CD14-positive monocyte (primary cell): ENCODE results near the gene MB21D2. TPM values are rescaled to one million over a fixed set of nuclear protein-coding genes. Genes with fewer than 3 reads are reported as not detected.

Experiments
- DNase-seq, 3 donors: peaks; one replicate each; pipeline ENCODE4 v3.0.0-alpha.2; 2011 to 2022
- H2AFZ ChIP-seq: 2 replicates; pipeline ENCODE4 v1.6.0; 2012; ENCODE audit warnings: mild to moderate bottlenecking, low read depth, low read length, inconsistent platforms; ENCODE audit not compliant: insufficient read depth, poor library complexity, severe bottlenecking
- H3K27ac ChIP-seq, 2 donors: 1 replicate in 1 of 2; 2 replicates in 1 of 2; pipeline ENCODE4 v1.5.1; 2012 to 2013; ENCODE audit warnings: low read length in 2 of 2, control low read depth in 1 of 2, inconsistent platforms in 1 of 2, low read depth in 1 of 2, mild to moderate bottlenecking in 1 of 2
- H3K27me3 ChIP-seq, 2 donors: one replicate each; pipeline versions ENCODE4 v1.6.0 to v1.6.1; 2011 to 2013; ENCODE audit warnings: low read length in 2 of 2; ENCODE audit not compliant: control insufficient read depth in 2 of 2, insufficient read depth in 2 of 2
- H3K36me3 ChIP-seq, 2 donors: replicated peaks in 1 of 2; 1 replicate in 1 of 2; 2 replicates in 1 of 2; pipeline versions ENCODE4 v1.5.1 to v1.6.1; 2012 to 2013; ENCODE audit warnings: low read length in 2 of 2, control low read depth in 1 of 2, inconsistent platforms in 1 of 2, mild to moderate bottlenecking in 1 of 2; ENCODE audit not compliant: insufficient read depth in 2 of 2, control insufficient read depth in 1 of 2
- H3K4me1 ChIP-seq, 2 donors: 1 replicate in 1 of 2; 2 replicates in 1 of 2; pipeline versions ENCODE4 v1.5.1 to v1.6.1; 2012 to 2013; ENCODE audit warnings: low read length in 2 of 2, control low read depth in 1 of 2, inconsistent platforms in 1 of 2, mild to moderate bottlenecking in 1 of 2, moderate library complexity in 1 of 2; ENCODE audit not compliant: insufficient read depth in 2 of 2, control insufficient read depth in 1 of 2
- H3K4me2 ChIP-seq: replicated peaks from 2 replicates; pipeline ENCODE3; 2012; ENCODE audit warnings: low read length, moderate library complexity, mild to moderate bottlenecking; ENCODE audit not compliant: poor library complexity, severe bottlenecking; ENCODE audit errors: extremely low read depth
- H3K4me3 ChIP-seq, 3 experiments: fragments of 200-600 bp in 1 of 3; sonication (generic) in 1 of 3; replicated peaks in 1 of 3; 1 replicate in 2 of 3; 2 replicates in 1 of 3; pipeline ENCODE4 v1.5.1; 2011 to 2013; ENCODE audit warnings: low read length in 3 of 3, mild to moderate bottlenecking in 3 of 3, control low read depth in 2 of 3, low read depth in 2 of 3, inconsistent platforms in 1 of 3, moderate library complexity in 1 of 3
- H3K79me2 ChIP-seq: 2 replicates; pipeline ENCODE4 v1.6.0; 2012; ENCODE audit warnings: mild to moderate bottlenecking, control low read depth, inconsistent platforms, low read length, moderate library complexity; ENCODE audit not compliant: insufficient read depth
- H3K9ac ChIP-seq: 2 replicates; pipeline ENCODE4 v1.6.0; 2017; ENCODE audit warnings: low read length, mild to moderate bottlenecking; ENCODE audit not compliant: insufficient read depth, poor library complexity, severe bottlenecking
- H3K9me3 ChIP-seq, 2 donors: replicated peaks in 1 of 2; 1 replicate in 1 of 2; 2 replicates in 1 of 2; pipeline versions ENCODE4 v1.5.1 to v1.6.1; 2012 to 2013; ENCODE audit warnings: low read length in 2 of 2, control low read depth in 1 of 2; ENCODE audit not compliant: control insufficient read depth in 1 of 2, insufficient read depth in 1 of 2
- H4K20me1 ChIP-seq: 2 replicates; pipeline ENCODE4 v1.6.0; 2012; ENCODE audit warnings: mild to moderate bottlenecking, low read length, control low read depth, moderate library complexity; ENCODE audit not compliant: insufficient read depth
- H3K27ac Mint-ChIP-seq, 7 donors: one replicate each; pipeline ENCODE4 v1.8.0; 2020; ENCODE audit warnings: mild to moderate bottlenecking in 7 of 7, mixed read lengths in 7 of 7, moderate library complexity in 6 of 7, inconsistent platforms in 2 of 7
- H3K27me3 Mint-ChIP-seq, 3 donors: one replicate each; pipeline ENCODE4 v1.8.0; 2021 to 2022; ENCODE audit warnings: low read depth in 3 of 3, mild to moderate bottlenecking in 3 of 3, mixed read lengths in 3 of 3, moderate library complexity in 3 of 3, inconsistent platforms in 1 of 3
- H3K36me3 Mint-ChIP-seq, 2 donors: one replicate each; pipeline ENCODE4 v1.8.0; 2020; ENCODE audit warnings: mixed read lengths in 2 of 2, inconsistent platforms in 1 of 2, mild to moderate bottlenecking in 1 of 2
- H3K4me1 Mint-ChIP-seq: one replicate; pipeline ENCODE4 v1.8.0; 2020; ENCODE audit warnings: mild to moderate bottlenecking, mixed read lengths
- H3K4me3 Mint-ChIP-seq, 2 donors: one replicate each; pipeline ENCODE4 v1.8.0; 2020; ENCODE audit warnings: mild to moderate bottlenecking in 2 of 2, mixed read lengths in 2 of 2, moderate library complexity in 1 of 2
- H3K9me3 Mint-ChIP-seq, 7 donors: one replicate each; pipeline ENCODE4 v1.8.0; 2020 to 2022; ENCODE audit warnings: mixed read lengths in 7 of 7, mild to moderate bottlenecking in 6 of 7, moderate library complexity in 6 of 7, inconsistent platforms in 2 of 7
- CTCF ChIP-seq: fragments of 200-600 bp; IDR thresholded peaks from one replicate; pipeline ENCODE4 v1.8.0; 2022; ENCODE audit warnings: antibody characterized with exemption, mild to moderate bottlenecking
- WGBS: methylation state at CpG from one replicate; pipeline ENCODE4 v1.1.5; 2013; ENCODE audit warnings: missing lambda C conversion rate; ENCODE audit not compliant: insufficient coverage; 5-methylcytosine and 5-hydroxymethylcytosine counted together
- intact Hi-C, 2 donors: fragments of 100-400 bp; cut with micrococcal nuclease; formaldehyde crosslinking; loops; one replicate each; pipeline versions ENCODE4 v1.15.0 to v1.15.1; 2023
- polyA plus RNA-seq, 3 donors: library from polyadenylated mRNA; depleted of rRNA in 1 of 3; unstranded in 2 of 3; stranded (reverse) in 1 of 3; fragments of 300-500 nt in 2 of 3; fragments of >200 nt in 1 of 3; fragmentation: Illumina TruSeq in 2 of 3; gene quantifications; 1 replicate in 2 of 3; 2 replicates in 1 of 3; pipeline ENCODE4 v1.2.3, GENCODE V29; 2012 to 2021

Gene MB21D2
- polyA plus RNA-seq, 3 donors, result 0.37 to 0.77 (median 0.59) TPM

DNA sequence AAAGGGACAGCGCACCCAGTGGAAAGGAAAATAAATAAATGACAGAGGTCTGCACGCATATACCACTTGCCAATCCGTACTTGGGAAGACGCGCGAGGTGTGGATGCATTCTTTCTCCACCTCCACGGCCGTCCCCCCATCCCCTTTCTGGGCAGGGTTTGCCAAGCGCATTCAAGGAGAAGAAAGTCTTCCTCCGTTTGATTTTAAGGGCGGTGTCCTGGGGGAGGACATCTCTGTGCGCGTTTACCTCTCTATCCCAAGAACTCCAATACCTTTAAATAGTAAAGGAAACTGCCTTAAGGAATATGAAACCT, 576 bp upstream of the MB21D2 start:
- DNase-seq, result no peak
- Mint-ChIP-seq H3K4me1 (peaks cover 40% of the 10 kb centered on the region), H3K27me3 (peaks cover 73 to 82% (median 74%) of the 10 kb centered on the region in 3 donors), H3K9me3 (peaks cover 0 to 19% (median 11%) of the 10 kb centered on the region in 7 donors), H3K27ac (peak overlapping the region in 6 of 7 donors; percentile 29 to 88 (median 80)), H3K4me3 (peak overlapping the region; percentile 84 to 97), H3K36me3 (peaks cover 8 to 10% of the 10 kb centered on the region in 2 donors)
- peak; percentile 19 for TF ChIP-seq CTCF
- Histone ChIP-seq H4K20me1 (peaks cover 6% of the 10 kb centered on the region), H3K27me3 (peaks cover 58 to 71% of the 10 kb centered on the region in 2 donors), H3K9ac (peak overlapping the region; percentile 72), H3K79me2 (no peaks in the 10 kb centered on the region), H3K27ac (peak overlapping the region in 1 of 2 donors; percentile 72), H3K4me2 (peak overlapping the region; percentile 85), H3K36me3 (no peaks in the 10 kb centered on the region), H3K4me1 (peaks cover 34 to 38% of the 10 kb centered on the region in 2 donors), H3K4me3 (peak overlapping the region; percentile 56 to 87 (median 61)), H2AFZ (peak overlapping the region; percentile 72), H3K9me3 (no peaks in the 10 kb centered on the region)
- WGBS, result 14% methylated on average over 1 of the region's 13 CpGs
- intact Hi-C loops, result loop anchor here in 1 of 2 donors (10.0 kb wide), 1 partner anchor 63 kb away; no protein-coding TSS in a partner anchor

DNA sequence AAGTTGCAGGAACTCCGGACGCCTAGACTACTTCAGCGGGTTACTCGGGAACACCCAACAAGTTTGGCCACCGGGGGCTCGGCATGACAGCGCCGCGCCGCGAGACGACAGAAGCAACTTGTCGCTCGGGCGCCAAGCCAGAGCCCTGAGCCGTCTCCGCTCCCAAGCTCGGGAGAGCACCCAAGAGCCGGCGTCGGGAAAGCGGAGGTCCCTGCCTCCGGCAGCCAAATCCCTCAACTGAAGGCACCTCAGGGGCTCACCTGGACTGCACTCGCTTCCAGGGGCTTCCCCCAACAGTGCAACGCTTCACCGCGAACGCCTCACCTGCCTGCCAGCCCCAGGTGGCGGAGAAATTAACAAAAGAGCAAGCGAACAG, 640 bp downstream of the MB21D2 start:
- H3K79me2 ChIP-seq, result no peaks in the 10 kb centered on the region
- TF ChIP-seq CTCF, result no peak
- peaks cover 73 to 81% (median 76%) of the 10 kb centered on the region in 3 donors for H3K27me3 Mint-ChIP-seq
- H3K27ac Mint-ChIP-seq, result peak overlapping the region in 6 of 7 donors; percentile 53 to 90 (median 72)
- peak overlapping the region; percentile 61 for H3K9ac ChIP-seq
- peaks cover 8 to 10% of the 10 kb centered on the region in 2 donors for H3K36me3 Mint-ChIP-seq
- H3K9me3 Mint-ChIP-seq, result peaks cover 0 to 19% (median 11%) of the 10 kb centered on the region in 7 donors
- WGBS, result under 1% methylated on average over 30 of the region's 30 CpGs
- peak overlapping the region in 1 of 2 donors; percentile 52 for H3K27ac ChIP-seq
- peak; percentile 42 to 52 (median 44) for DNase-seq
- peaks cover 40% of the 10 kb centered on the region for H3K4me1 Mint-ChIP-seq
- intact Hi-C loops, result loop anchor here in 1 of 2 donors (10.0 kb wide), 1 partner anchor 62 kb away; no protein-coding TSS in a partner anchor
- H3K27me3 ChIP-seq, result peaks cover 62 to 79% of the 10 kb centered on the region in 2 donors
- H3K9me3 ChIP-seq, result no peaks in the 10 kb centered on the region
- peak overlapping the region; percentile 84 to 96 for H3K4me3 Mint-ChIP-seq
- H4K20me1 ChIP-seq, result peaks cover 6% of the 10 kb centered on the region
- H3K36me3 ChIP-seq, result no peaks in the 10 kb centered on the region
- peak overlapping the region; percentile 72 for H2AFZ ChIP-seq
- peak overlapping the region; percentile 85 for H3K4me2 ChIP-seq
- peak overlapping the region; percentile 56 to 87 (median 61) for H3K4me3 ChIP-seq
- peaks cover 34 to 38% of the 10 kb centered on the region in 2 donors for H3K4me1 ChIP-seq
